Vagina (tissue), 2 donors: ENCODE measurements around the gene ISM1.

ENCODE experiments used
- CTCF ChIP-seq, 3 experiments: fragments of 450-650 bp in 2 of 3; fragments of 200-600 bp in 1 of 3; sonication (generic) in 1 of 3; IDR thresholded peaks; one replicate each; pipeline ENCODE4 v1.5.1; 2017 to 2019; ENCODE audit warnings: antibody characterized with exemption in 3 of 3, mild to moderate bottlenecking in 2 of 3, moderate library complexity in 2 of 3
- POLR2A ChIP-seq, 2 donors: fragments of 450-650 bp; IDR thresholded peaks; one replicate each; pipeline ENCODE4 v1.6.1; 2017; ENCODE audit warnings: antibody characterized with exemption in 2 of 2, mild to moderate bottlenecking in 2 of 2, moderate library complexity in 2 of 2
- POLR2AphosphoS5 ChIP-seq, 2 donors: sonication (generic); formaldehyde crosslinking; IDR thresholded peaks; one replicate each; pipeline ENCODE4 v1.9.0; 2017; ENCODE audit warnings: antibody characterized with exemption in 2 of 2, mild to moderate bottlenecking in 2 of 2, low read depth in 1 of 2; ENCODE audit not compliant: insufficient read depth in 1 of 2

DNA sequence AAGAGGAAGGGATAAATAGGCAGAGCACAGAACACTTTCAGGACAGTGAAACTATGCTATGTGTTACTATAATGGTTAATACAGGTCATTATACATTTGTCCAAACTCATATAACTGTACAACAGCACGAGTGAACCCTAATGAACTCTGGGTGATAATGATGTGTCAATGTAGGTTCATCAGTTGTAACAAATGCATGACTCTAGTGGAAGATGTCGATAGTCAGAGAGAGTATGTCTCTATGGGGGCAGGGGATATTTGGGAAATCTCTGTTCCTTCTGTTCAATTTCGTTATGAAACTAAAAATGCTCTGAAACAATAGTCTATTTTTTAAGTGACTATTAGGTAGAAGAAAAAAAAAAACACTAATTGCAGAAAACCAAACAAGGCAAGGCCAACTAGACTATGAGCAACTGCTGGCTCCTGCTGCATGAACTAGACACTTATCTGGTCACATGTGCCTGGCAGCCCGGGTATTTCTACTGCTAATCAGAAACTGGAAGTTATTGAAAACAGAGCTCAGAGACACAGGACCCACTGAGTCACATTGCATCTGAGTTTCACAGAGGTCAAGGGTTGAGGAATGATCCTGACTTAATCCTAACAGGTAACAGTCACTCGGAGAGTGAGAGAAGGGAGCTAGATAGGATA, 97.9 kb downstream of the ISM1 start:
- TF ChIP-seq CTCF (IDR thresholded peaks at IDR 0.05) = no peak
- TF ChIP-seq POLR2AphosphoS5 (IDR thresholded peaks at IDR 0.05; ENCODE audit: insufficient read depth in 1 of 2, low read depth in 1 of 2) = no peak
- no peak for TF ChIP-seq POLR2A (IDR thresholded peaks at IDR 0.05)
